Stimulated activated naive CD4-positive, alpha-beta T cell treated with Interleukin-2 at 50 U/mL for 16 hours (primary cell): ENCODE measurements around the gene ANGPTL3.
"Not testable (repeated sequence)": the region's sequence is repeated elsewhere in the genome, so short reads cannot be mapped to it uniquely, and the experiment has no call there.

ENCODE experiments used
- DNase-seq: peaks from one replicate; lab custom pipeline; 2025; lab: John Stamatoyannopoulos, UW

The ANGPTL3 gene

GRCh38 chr1:62597281-62597680 is at the start of gene ANGPTL3:
TSS of gene ANGPTL3 (plus strand) at chr1:62597520. CDS start at chr1:62597567, 47 bp downstream.
- DNase-seq, result no peak

GRCh38 chr1:62561306-62561705 is 36.0 kb upstream of the ANGPTL3 start:
- DNase-seq, result no peak

GRCh38 chr1:62567182-62567581 is 30.1 kb upstream of the ANGPTL3 start:
- DNase-seq, result not testable (repeated sequence)

GRCh38 chr1:62567926-62568325 is 29.4 kb upstream of the ANGPTL3 start:
- DNase-seq, result not testable (repeated sequence)

- not testable (repeated sequence) for DNase-seq
These were observed 25.8 kb upstream of the ANGPTL3 start for GRCh38 chr1:62571517-62571916.

GRCh38 chr1:62572476-62572875 is 24.8 kb upstream of the ANGPTL3 start:
- DNase-seq, result no peak

GRCh38 chr1:62573675-62574074 is 23.6 kb upstream of the ANGPTL3 start:
- no peak for DNase-seq

GRCh38 chr1:62585469-62586155 is 11.7 kb upstream of the ANGPTL3 start:
- DNase-seq, result no peak

GRCh38 chr1:62588000-62588399 is 9.3 kb upstream of the ANGPTL3 start:
- DNase-seq, result no peak

- no peak for DNase-seq
These were observed 8.0 kb upstream of the ANGPTL3 start for GRCh38 chr1:62589321-62589720.

GRCh38 chr1:62590255-62590969 is 6.9 kb upstream of the ANGPTL3 start:
- no peak for DNase-seq

GRCh38 chr1:62590970-62591368 is 6.4 kb upstream of the ANGPTL3 start:
- DNase-seq, result no peak

- DNase-seq, result no peak
These were observed 3.4 kb upstream of the ANGPTL3 start for GRCh38 chr1:62593825-62594394.

GRCh38 chr1:62595647-62596046 is 1.7 kb upstream of the ANGPTL3 start:
- DNase-seq, result no peak

GRCh38 chr1:62599044-62599443 is 1.7 kb downstream of the ANGPTL3 start:
- no peak for DNase-seq

GRCh38 chr1:62601457-62601856 is 4.1 kb downstream of the ANGPTL3 start:
- no peak for DNase-seq

- DNase-seq, result no peak
These were observed 11.6 kb downstream of the ANGPTL3 start for GRCh38 chr1:62608905-62609304.

GRCh38 chr1:62610588-62610987 is 13.3 kb downstream of the ANGPTL3 start:
- DNase-seq, result not testable (repeated sequence)

GRCh38 chr1:62612770-62613169 is 15.4 kb downstream of the ANGPTL3 start:
- no peak for DNase-seq

- DNase-seq, result no peak
These were observed 16.0 kb downstream of the ANGPTL3 start for GRCh38 chr1:62613325-62613727.

- no peak for DNase-seq
These were observed 16.6 kb downstream of the ANGPTL3 start for GRCh38 chr1:62613890-62614289.

GRCh38 chr1:62621907-62622306 is 24.6 kb downstream of the ANGPTL3 start:
- no peak for DNase-seq

GRCh38 chr1:62625415-62625814 is 28.1 kb downstream of the ANGPTL3 start:
- no peak for DNase-seq
